ENCODE results near the gene NAT9.

GRCh38 chr17:74728033-74728701 is 48.0 kb downstream of the NAT9 start:
- TF ChIP-seq CTCF (IDR thresholded peaks at IDR 0.05) (no peak), POLR2A (IDR thresholded peaks at IDR 0.05) (no peak)
